ENCODE results near the gene CBFA2T2.
"Not testable (repeated sequence)": the region's sequence is repeated elsewhere in the genome, so short reads cannot be mapped to it uniquely, and the experiment has no call there.

CBFA2T2 gene

DNA sequence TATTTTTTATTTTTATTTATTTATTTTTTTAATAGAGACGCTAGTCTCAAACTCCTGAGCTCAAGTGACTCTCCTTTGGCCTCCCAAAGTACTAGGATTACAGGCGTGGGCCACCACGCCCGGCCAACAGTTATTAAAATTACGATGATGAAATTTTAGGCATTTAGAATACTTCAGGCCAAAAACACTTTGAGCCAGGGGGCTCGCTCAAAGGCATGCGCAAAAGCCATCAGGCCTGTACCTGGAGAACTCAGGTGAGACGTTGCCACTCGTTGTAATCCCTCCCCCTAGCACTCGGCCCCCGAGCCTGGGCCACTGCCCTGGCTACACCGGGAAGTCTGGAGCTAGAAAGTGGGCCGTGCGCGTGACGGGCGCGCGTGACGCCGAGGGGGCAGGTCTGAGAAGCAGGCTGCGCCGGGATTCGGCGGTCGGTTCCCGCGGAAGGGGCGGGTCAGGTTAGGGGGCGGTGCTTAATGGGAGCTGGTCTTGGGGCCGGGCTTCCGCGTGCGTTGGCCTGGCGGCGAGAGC is 337 bp upstream of the CBFA2T2 start:
- peak overlapping the region; percentile 74 for H3K9ac ChIP-seq (ENCODE audit: low read depth, low read length, poor library complexity, severe bottlenecking)
- no peaks in the 10 kb centered on the region for H3K27me3 ChIP-seq (ENCODE audit: insufficient read depth, low read length, poor library complexity, severe bottlenecking)
- H3K36me3 ChIP-seq (ENCODE audit: insufficient read depth, low read length) = no peaks in the 10 kb centered on the region
- peaks cover 23% of the 10 kb centered on the region for H4K20me1 ChIP-seq (ENCODE audit: insufficient read depth, low read length, poor library complexity, severe bottlenecking)
- H3K4me2 ChIP-seq (ENCODE audit: low read depth, low read length, poor library complexity, severe bottlenecking) = peak overlapping the region; percentile 64
- H3F3A ChIP-seq (ENCODE audit: low read depth) = no peaks in the 10 kb centered on the region
- H2AFZ ChIP-seq (ENCODE audit: low read length) = peak overlapping the region; percentile 79
- H3K9me3 ChIP-seq (ENCODE audit: insufficient read depth, low read depth, low read length) = no peaks in the 10 kb centered on the region
- peaks cover 36% of the 10 kb centered on the region for H3K79me2 ChIP-seq (ENCODE audit: insufficient read depth, low read length)
- no peaks in the 10 kb centered on the region for H3K9me2 ChIP-seq (replicated peaks; ENCODE audit: low read depth, low read length)
- TF ChIP-seq, protein P1, sequence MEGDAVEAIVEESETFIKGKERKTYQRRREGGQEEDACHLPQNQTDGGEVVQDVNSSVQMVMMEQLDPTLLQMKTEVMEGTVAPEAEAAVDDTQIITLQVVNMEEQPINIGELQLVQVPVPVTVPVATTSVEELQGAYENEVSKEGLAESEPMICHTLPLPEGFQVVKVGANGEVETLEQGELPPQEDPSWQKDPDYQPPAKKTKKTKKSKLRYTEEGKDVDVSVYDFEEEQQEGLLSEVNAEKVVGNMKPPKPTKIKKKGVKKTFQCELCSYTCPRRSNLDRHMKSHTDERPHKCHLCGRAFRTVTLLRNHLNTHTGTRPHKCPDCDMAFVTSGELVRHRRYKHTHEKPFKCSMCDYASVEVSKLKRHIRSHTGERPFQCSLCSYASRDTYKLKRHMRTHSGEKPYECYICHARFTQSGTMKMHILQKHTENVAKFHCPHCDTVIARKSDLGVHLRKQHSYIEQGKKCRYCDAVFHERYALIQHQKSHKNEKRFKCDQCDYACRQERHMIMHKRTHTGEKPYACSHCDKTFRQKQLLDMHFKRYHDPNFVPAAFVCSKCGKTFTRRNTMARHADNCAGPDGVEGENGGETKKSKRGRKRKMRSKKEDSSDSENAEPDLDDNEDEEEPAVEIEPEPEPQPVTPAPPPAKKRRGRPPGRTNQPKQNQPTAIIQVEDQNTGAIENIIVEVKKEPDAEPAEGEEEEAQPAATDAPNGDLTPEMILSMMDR (conservative IDR thresholded peaks at IDR 0.05; ENCODE audit: low read length) = no peak
- TF ChIP-seq EZH2phosphoT487 (IDR thresholded peaks at IDR 0.05; ENCODE audit: borderline replicate concordance) = no peak
- peak overlapping the region; percentile 83 for H3K4me3 ChIP-seq (ENCODE audit: low read length, poor library complexity, severe bottlenecking)
- H3K4me1 ChIP-seq (ENCODE audit: insufficient read depth, low read length, poor library complexity, severe bottlenecking) = peaks cover 19% of the 10 kb centered on the region

DNA sequence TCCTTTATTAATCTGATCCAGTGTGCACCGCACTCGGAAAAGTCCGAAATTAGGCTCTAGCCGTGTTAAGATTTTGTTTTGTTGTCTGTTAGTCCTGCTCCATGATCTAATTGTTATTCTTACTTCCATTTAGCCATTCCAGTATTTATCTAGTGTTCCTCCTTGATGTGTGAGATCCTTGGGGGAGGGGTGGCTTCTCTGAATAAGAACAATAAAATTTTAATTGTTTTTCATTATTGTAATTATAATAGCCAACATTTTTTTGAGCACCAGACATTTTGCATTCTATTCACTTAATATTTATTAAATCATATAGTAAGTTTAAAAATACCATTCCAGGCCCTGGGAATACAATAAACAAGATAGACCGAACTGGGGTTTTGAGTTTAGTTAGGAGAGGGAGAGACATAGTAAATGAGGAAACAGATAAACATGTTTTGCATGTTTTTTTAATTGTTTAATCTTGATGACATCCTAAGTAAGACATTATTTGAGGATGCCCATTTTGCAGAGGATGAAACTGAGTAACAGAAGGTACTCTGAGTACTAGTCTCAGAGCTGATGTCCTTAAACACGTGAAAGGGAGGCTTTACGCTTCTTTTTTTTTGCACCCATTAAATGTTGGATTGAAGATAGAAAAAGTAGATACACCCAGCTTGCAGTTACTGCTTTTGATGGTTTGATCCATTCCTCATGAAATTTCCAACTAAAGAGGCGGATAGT is 1.2 kb downstream of the CBFA2T2 start:
- Histone ChIP-seq H4K20me1 (ENCODE audit: insufficient read depth, low read length, poor library complexity, severe bottlenecking) (peaks cover 23% of the 10 kb centered on the region), H3K9ac (ENCODE audit: low read depth, low read length, poor library complexity, severe bottlenecking) (peak overlapping the region; percentile 80), H3K4me3 (ENCODE audit: low read length, poor library complexity, severe bottlenecking) (peak overlapping the region; percentile 79), H3K9me3 (ENCODE audit: insufficient read depth, low read depth, low read length) (no peaks in the 10 kb centered on the region), H2AFZ (ENCODE audit: low read length) (no peak overlapping the region; the same call in 1 of the 2 replicates), H3K4me1 (ENCODE audit: insufficient read depth, low read length, poor library complexity, severe bottlenecking) (peaks cover 19% of the 10 kb centered on the region), H3K9me2 (replicated peaks; ENCODE audit: low read depth, low read length) (no peaks in the 10 kb centered on the region), H3F3A (ENCODE audit: low read depth) (no peaks in the 10 kb centered on the region), H3K27me3 (ENCODE audit: insufficient read depth, low read length, poor library complexity, severe bottlenecking) (no peaks in the 10 kb centered on the region), H3K79me2 (ENCODE audit: insufficient read depth, low read length) (peaks cover 45% of the 10 kb centered on the region), H3K4me2 (ENCODE audit: low read depth, low read length, poor library complexity, severe bottlenecking) (peak overlapping the region; percentile 96), H3K36me3 (ENCODE audit: insufficient read depth, low read length) (no peaks in the 10 kb centered on the region)
- no peak for TF ChIP-seq EZH2phosphoT487 (IDR thresholded peaks at IDR 0.05; ENCODE audit: borderline replicate concordance)
- TF ChIP-seq, protein P1 (conservative IDR thresholded peaks at IDR 0.05; ENCODE audit: low read length) = no peak

DNA sequence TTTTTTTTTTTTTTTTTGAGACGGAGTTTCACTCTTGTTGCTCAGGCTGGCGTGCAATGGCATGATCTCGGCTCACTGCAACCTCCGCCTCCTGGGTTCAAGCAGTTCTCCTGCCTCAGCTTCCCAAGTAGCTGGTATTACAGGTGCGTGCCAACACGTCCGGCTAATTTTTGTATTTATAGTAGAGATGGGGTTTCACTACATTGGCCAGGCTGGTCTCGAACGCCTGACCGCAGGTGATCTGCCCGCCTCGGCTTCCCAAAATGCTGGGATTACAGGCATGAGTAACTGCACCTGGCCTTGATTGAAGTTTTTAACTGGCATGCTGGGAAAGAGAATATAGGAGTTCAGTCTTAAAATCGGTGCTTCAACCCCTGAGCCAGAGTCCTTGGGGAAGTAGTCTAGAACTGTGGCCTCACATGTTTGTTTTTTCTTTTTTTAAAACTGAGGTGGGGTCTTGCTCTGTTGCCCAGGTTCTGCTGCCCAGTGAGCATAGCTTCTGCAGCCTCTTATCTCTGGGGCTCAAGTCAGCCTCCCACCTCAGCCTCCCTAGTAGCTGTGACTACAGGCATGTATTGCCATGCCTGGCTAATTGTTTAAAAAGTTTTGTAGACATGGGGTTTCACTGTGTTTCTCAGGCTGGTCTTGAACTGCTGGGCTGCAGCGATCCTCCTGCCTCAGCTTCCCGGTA is 3.3 kb downstream of the CBFA2T2 start:
- no peak overlapping the region for H2AFZ ChIP-seq (ENCODE audit: low read length)
- peaks cover 19% of the 10 kb centered on the region for H3K4me1 ChIP-seq (ENCODE audit: insufficient read depth, low read length, poor library complexity, severe bottlenecking)
- H3K9me2 ChIP-seq (replicated peaks; ENCODE audit: low read depth, low read length) = no peaks in the 10 kb centered on the region
- H3K36me3 ChIP-seq (ENCODE audit: insufficient read depth, low read length) = no peaks in the 10 kb centered on the region
- peak overlapping the region; percentile 96 for H3K4me2 ChIP-seq (ENCODE audit: low read depth, low read length, poor library complexity, severe bottlenecking)
- no peaks in the 10 kb centered on the region for H3K27me3 ChIP-seq (ENCODE audit: insufficient read depth, low read length, poor library complexity, severe bottlenecking)
- H3K4me3 ChIP-seq (ENCODE audit: low read length, poor library complexity, severe bottlenecking) = peak overlapping the region; percentile 23
- H3F3A ChIP-seq (ENCODE audit: low read depth) = no peaks in the 10 kb centered on the region
- H3K9ac ChIP-seq (ENCODE audit: low read depth, low read length, poor library complexity, severe bottlenecking) = no peak overlapping the region
- H3K9me3 ChIP-seq (ENCODE audit: insufficient read depth, low read depth, low read length) = no peaks in the 10 kb centered on the region
- no peak for TF ChIP-seq EZH2phosphoT487 (IDR thresholded peaks at IDR 0.05; ENCODE audit: borderline replicate concordance)
- TF ChIP-seq, protein P1 (conservative IDR thresholded peaks at IDR 0.05; ENCODE audit: low read length) = no peak
- H3K79me2 ChIP-seq (ENCODE audit: insufficient read depth, low read length) = peaks cover 58% of the 10 kb centered on the region
- H4K20me1 ChIP-seq (ENCODE audit: insufficient read depth, low read length, poor library complexity, severe bottlenecking) = peaks cover 27% of the 10 kb centered on the region

DNA sequence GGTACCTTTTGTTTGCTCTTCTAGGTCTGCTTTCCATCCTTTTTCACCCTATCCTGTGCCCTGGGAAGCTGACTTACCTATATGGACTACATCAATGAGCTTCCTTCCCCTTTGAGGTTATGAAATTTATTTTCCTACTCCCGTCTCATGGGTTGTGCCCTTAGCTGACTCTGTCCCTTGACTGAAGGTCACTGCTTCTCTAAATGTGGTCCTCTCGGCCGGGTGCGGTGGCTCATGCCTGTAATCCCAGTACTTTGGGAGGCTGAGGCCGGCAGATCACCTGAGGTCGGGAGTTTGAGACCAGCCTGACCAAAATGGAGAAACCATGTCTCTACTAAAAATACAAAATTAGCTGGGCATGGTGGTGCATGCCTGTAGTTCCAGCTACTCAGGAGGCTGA is 6.9 kb downstream of the CBFA2T2 start:
- H3K9me3 ChIP-seq (ENCODE audit: insufficient read depth, low read depth, low read length); H3K4me3 ChIP-seq (ENCODE audit: low read length, poor library complexity, severe bottlenecking); H3F3A ChIP-seq (ENCODE audit: low read depth); H3K9ac ChIP-seq (ENCODE audit: low read depth, low read length, poor library complexity, severe bottlenecking); H3K36me3 ChIP-seq (ENCODE audit: insufficient read depth, low read length); H2AFZ ChIP-seq (ENCODE audit: low read length); H3K9me2 ChIP-seq (replicated peaks; ENCODE audit: low read depth, low read length); H3K4me2 ChIP-seq (ENCODE audit: low read depth, low read length, poor library complexity, severe bottlenecking); H3K27me3 ChIP-seq (ENCODE audit: insufficient read depth, low read length, poor library complexity, severe bottlenecking): not testable (repeated sequence)
- H4K20me1 ChIP-seq (ENCODE audit: insufficient read depth, low read length, poor library complexity, severe bottlenecking) = peaks cover 27% of the 10 kb centered on the region
- peaks cover 58% of the 10 kb centered on the region for H3K79me2 ChIP-seq (ENCODE audit: insufficient read depth, low read length)
- H3K4me1 ChIP-seq (ENCODE audit: insufficient read depth, low read length, poor library complexity, severe bottlenecking) = peaks cover 14% of the 10 kb centered on the region

Data from Loucy (cell line).